Type B pancreatic cell (in vitro differentiated cells): ENCODE results near the gene NTMT2. TPM values are rescaled to one million over a fixed set of nuclear protein-coding genes. Genes with fewer than 3 reads are reported as not detected.
"Not testable (repeated sequence)": the region's sequence is repeated elsewhere in the genome, so short reads cannot be mapped to it uniquely, and the experiment has no call there.

ENCODE experiments used
- DNase-seq: peaks from one replicate; pipeline ENCODE4 v3.0.0; 2021; ENCODE audit warnings: mixed read lengths; ENCODE audit not compliant: unreplicated experiment; ENCODE audit errors: extremely low spot score
- H3K27ac Mint-ChIP-seq: 2 replicates; pipeline ENCODE4 v1.8.0; 2021; ENCODE audit warnings: mild to moderate bottlenecking, mixed read lengths
- H3K27me3 Mint-ChIP-seq: 2 replicates; pipeline ENCODE4 v1.8.0; 2021; ENCODE audit warnings: mixed read lengths
- H3K36me3 Mint-ChIP-seq: 2 replicates; pipeline ENCODE4 v1.8.0; 2021; ENCODE audit warnings: mixed read lengths
- H3K4me1 Mint-ChIP-seq: one replicate; pipeline ENCODE4 v1.8.0; 2021; ENCODE audit warnings: mixed read lengths; ENCODE audit not compliant: unreplicated experiment
- H3K4me3 Mint-ChIP-seq: 2 replicates; pipeline ENCODE4 v1.8.0; 2021; ENCODE audit warnings: mild to moderate bottlenecking, mixed read lengths
- H3K9me3 Mint-ChIP-seq: 2 replicates; pipeline ENCODE4 v1.8.0; 2021; ENCODE audit warnings: mixed read lengths
- CTCF ChIP-seq: fragments of 200-600 bp; sonication (generic); conservative IDR thresholded peaks from 2 replicates; pipeline ENCODE4 v1.5.0; 2021; ENCODE audit warnings: antibody characterized with exemption, mild to moderate bottlenecking
- total RNA-seq: library from RNA; stranded (reverse); gene quantifications from 2 replicates; pipeline ENCODE4 v1.2.1, GENCODE V29; 2021; ENCODE audit warnings: low replicate concordance

The NTMT2 gene
- total RNA-seq, 1 donor from 2014 or later, result not detected

- Mint-ChIP-seq H3K4me1 (peaks cover 17% of the 10 kb centered on the region), H3K36me3 (no peaks in the 10 kb centered on the region), H3K27me3 (no peaks in the 10 kb centered on the region), H3K9me3 (peaks cover 12% of the 10 kb centered on the region), H3K4me3 (peak overlapping the region; percentile 24), H3K27ac (peak overlapping the region; percentile 65)
- no peak for TF ChIP-seq CTCF
- no peak for DNase-seq
Observed at GRCh38 chr1:170168265-170168664, 22.5 kb downstream of the NTMT2 start.

GRCh38 chr1:170170513-170170912 lies 24.8 kb downstream of the NTMT2 start:
- peaks cover 16% of the 10 kb centered on the region for H3K9me3 Mint-ChIP-seq
- not testable (repeated sequence) for DNase-seq, H3K27me3 Mint-ChIP-seq

GRCh38 chr1:170174395-170174794 lies 28.6 kb downstream of the NTMT2 start:
- TF ChIP-seq CTCF, result no peak
- H3K27ac Mint-ChIP-seq, result no peak overlapping the region
- peaks cover 16% of the 10 kb centered on the region for H3K9me3 Mint-ChIP-seq
- peaks cover 6% of the 10 kb centered on the region for H3K4me1 Mint-ChIP-seq
- DNase-seq, result no peak
- H3K36me3 Mint-ChIP-seq, result no peaks in the 10 kb centered on the region
- H3K4me3 Mint-ChIP-seq, result no peak overlapping the region
- H3K27me3 Mint-ChIP-seq, result no peaks in the 10 kb centered on the region

More at GRCh38 chr1:170170513-170170912, 24.8 kb downstream of the NTMT2 start:
- not testable (repeated sequence) for H3K27ac Mint-ChIP-seq, H3K36me3 Mint-ChIP-seq, H3K4me3 Mint-ChIP-seq
- peaks cover 18% of the 10 kb centered on the region for H3K4me1 Mint-ChIP-seq

GRCh38 chr1:170175041-170175440 lies 29.3 kb downstream of the NTMT2 start:
- peaks cover 16% of the 10 kb centered on the region for H3K9me3 Mint-ChIP-seq
- H3K27ac Mint-ChIP-seq, result no peak overlapping the region
- H3K4me3 Mint-ChIP-seq, result no peak overlapping the region
- H3K36me3 Mint-ChIP-seq, result no peaks in the 10 kb centered on the region
- TF ChIP-seq CTCF, result no peak
- H3K27me3 Mint-ChIP-seq, result no peaks in the 10 kb centered on the region
- H3K4me1 Mint-ChIP-seq, result peaks cover 6% of the 10 kb centered on the region
- no peak for DNase-seq

- Mint-ChIP-seq H3K27ac (no peak overlapping the region), H3K9me3 (peaks cover 15% of the 10 kb centered on the region), H3K27me3 (no peaks in the 10 kb centered on the region), H3K36me3 (no peaks in the 10 kb centered on the region), H3K4me3 (no peak overlapping the region), H3K4me1 (peaks cover 6% of the 10 kb centered on the region)
- no peak for DNase-seq
- no peak for TF ChIP-seq CTCF
Observed at GRCh38 chr1:170175484-170175883, 29.7 kb downstream of the NTMT2 start.

GRCh38 chr1:170176772-170177171 lies 31.0 kb downstream of the NTMT2 start:
- H3K4me1 Mint-ChIP-seq, result peaks cover 6% of the 10 kb centered on the region
- H3K4me3 Mint-ChIP-seq, result no peak overlapping the region
- H3K9me3 Mint-ChIP-seq, result peaks cover 5% of the 10 kb centered on the region
- H3K36me3 Mint-ChIP-seq, result no peaks in the 10 kb centered on the region
- TF ChIP-seq CTCF, result no peak
- no peak overlapping the region for H3K27ac Mint-ChIP-seq
- no peaks in the 10 kb centered on the region for H3K27me3 Mint-ChIP-seq
- no peak for DNase-seq
